ENCODE data around the gene MSLN. TPM values are rescaled to one million over a fixed set of nuclear protein-coding genes. Genes with fewer than 3 reads are reported as not detected.
"Not testable (repeated sequence)": the region's sequence is repeated elsewhere in the genome, so short reads cannot be mapped to it uniquely, and the experiment has no call there.

MSLN gene
- total and polyA plus RNA-seq, 4 donors = 0.33 to 2.1 (median 1.0) TPM

DNA sequence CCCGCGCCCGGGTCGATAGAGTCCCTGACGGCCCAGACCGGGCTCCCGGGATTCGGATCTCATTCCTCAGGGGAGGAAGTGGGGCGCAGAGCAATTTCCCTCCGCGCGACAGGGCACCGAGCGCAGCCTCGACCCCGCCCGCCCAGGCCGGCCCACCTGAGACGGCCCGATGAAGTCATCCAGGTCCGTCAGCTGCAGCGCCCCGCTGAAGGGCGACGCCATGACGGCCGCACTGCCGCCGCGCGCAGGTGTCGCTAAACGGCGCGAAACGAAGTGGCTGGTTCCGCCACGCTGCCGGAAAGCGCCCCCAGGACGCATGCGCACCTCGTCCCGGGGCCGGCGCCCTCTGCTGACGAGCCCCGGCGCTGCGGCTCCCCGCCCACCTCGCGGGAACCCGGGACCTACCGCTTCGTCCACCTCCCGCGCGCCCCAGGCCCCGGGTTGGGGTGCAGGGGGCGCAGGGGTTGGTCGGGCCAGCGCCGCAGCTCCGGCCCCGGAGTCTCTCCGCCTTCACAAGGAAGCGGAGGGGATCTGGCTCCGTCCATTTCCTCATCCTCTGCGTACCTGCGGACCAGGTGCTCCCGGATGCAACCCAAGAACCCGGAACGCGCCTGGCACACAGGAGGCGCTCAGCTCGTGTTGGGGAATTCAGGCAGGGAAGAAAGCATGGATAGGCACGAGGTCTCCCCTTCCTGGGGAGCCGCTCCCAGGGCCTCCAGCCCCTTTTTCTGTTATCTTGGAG is 19.6 kb upstream of the MSLN start, which contains the start of gene CIAO3:
TSS of gene CIAO3 (minus strand) at position 234 of the 742 bp plus-strand sequence. CDS start at position 222, 12 bp downstream.
- peak; percentile 92 to 96 for DNase-seq
- 0 to 1% methylated on average over 66 to 79 of the region's 79 CpGs for WGBS, 2 donors
- no peaks in the 10 kb centered on the region for H3K4me1 ChIP-seq (ENCODE audit: control insufficient read depth in 1 of 2, insufficient read depth in 2 of 2, low read length in 2 of 2)
- no peak within 1 kb of the TSS for H3K27ac ChIP-seq (ENCODE audit: low read depth in 1 of 2, low read length in 2 of 2)
- H3K4me3 ChIP-seq (ENCODE audit: low read length in 2 of 2) = peak within 1 kb of the TSS; percentile 71 to 92
- H3K36me3 ChIP-seq (ENCODE audit: control insufficient read depth in 1 of 2, insufficient read depth in 2 of 2, low read length in 1 of 2) = no peaks in the 10 kb centered on the region
- intact Hi-C loops (cut with DNase I) = loop anchor here in 1 of 2 donors (2.0 kb wide), 1 partner anchor 20 kb away; the partner anchor contains the start of gene ANTKMT
- peak; percentile 97 for ATAC-seq (ENCODE audit: low FRiP score)
- H3K27me3 ChIP-seq (ENCODE audit: control insufficient read depth in 1 of 2, insufficient read depth in 2 of 2, low read length in 1 of 2) = no peaks in the 10 kb centered on the region
- H3K9me3 ChIP-seq (ENCODE audit: control insufficient read depth, low read length) = no peaks in the 10 kb centered on the region

DNA sequence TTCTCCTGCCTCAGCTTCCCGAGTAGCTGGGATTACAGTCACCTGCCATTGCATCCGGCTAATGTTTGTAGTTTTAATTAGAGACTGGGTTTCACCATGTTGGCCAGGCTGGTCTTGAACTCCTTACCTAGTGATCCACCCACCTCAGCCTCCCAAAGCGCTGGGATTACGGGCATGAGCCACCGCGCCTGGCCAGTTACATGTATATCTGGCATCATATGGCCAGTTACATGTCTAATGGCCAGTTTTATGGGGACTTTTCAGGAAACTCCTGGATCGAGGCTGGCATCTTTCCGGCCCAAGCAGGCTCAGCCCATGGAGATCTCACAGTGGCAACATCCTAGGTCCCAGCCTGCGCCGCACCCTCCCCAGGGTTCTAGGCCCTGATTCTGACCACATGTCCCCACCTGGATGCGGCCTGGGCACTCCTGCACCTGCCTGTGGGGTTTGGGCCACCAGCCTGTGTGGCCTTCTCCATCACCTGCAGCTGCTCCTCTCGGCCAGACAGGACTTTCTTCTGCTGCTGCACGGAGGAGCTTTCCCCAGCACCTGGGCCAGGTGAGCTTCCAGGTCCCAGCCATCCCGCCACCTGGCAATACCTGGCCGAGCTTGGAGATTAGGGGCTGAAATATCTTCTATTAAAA is 18.4 kb upstream of the MSLN start:
- intact Hi-C loops (cut with DNase I) = loop anchor here in 1 of 2 donors (2.0 kb wide), 1 partner anchor 21 kb away; the partner anchor contains the start of gene ANTKMT
- no peaks in the 10 kb centered on the region for H3K27me3 ChIP-seq (ENCODE audit: control insufficient read depth in 1 of 2, insufficient read depth in 2 of 2, low read length in 1 of 2)
- DNase-seq (no peak), ATAC-seq (ENCODE audit: low FRiP score) (no peak)
- no peaks in the 10 kb centered on the region for H3K4me1 ChIP-seq (ENCODE audit: control insufficient read depth in 1 of 2, insufficient read depth in 2 of 2, low read length in 2 of 2)
- no peak overlapping the region for H3K27ac ChIP-seq (ENCODE audit: low read depth in 1 of 2, low read length in 2 of 2)
- WGBS, 2 donors = 90 to 93% methylated on average over 15 of the region's 15 CpGs
- no peaks in the 10 kb centered on the region for H3K36me3 ChIP-seq (ENCODE audit: control insufficient read depth in 1 of 2, insufficient read depth in 2 of 2, low read length in 1 of 2)
- no peaks in the 10 kb centered on the region for H3K9me3 ChIP-seq (ENCODE audit: control insufficient read depth, low read length)
- H3K4me3 ChIP-seq (ENCODE audit: low read length in 2 of 2) = no peak overlapping the region

DNA sequence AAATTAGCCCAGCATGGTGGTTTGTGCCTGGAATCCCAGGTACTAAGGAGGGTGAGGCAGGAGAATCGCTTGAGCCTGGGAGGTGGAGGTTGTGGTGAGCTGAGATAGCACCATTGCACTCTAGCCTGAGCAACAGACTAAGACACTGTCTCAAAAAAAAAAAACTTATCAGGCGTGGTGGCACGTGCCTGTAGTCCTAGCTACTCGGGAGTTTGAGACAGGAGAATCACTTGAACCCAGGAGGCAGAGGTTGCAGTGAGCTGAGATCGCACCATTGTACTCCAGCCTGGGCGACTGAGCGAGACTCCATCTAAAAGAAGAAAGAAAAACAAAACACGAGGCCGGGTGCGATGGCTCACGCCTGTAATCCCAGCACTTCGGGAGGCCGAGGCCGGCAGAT is 17.6 kb upstream of the MSLN start:
- ATAC-seq (ENCODE audit: low FRiP score); H3K27ac ChIP-seq (ENCODE audit: low read depth in 1 of 2, low read length in 2 of 2); H3K4me3 ChIP-seq (ENCODE audit: low read length in 2 of 2); H3K27me3 ChIP-seq (ENCODE audit: control insufficient read depth in 1 of 2, insufficient read depth in 2 of 2, low read length in 1 of 2); DNase-seq; intact Hi-C loops (cut with DNase I); H3K36me3 ChIP-seq (ENCODE audit: control insufficient read depth in 1 of 2, insufficient read depth in 2 of 2, low read length in 1 of 2); H3K9me3 ChIP-seq (ENCODE audit: control insufficient read depth, low read length); H3K4me1 ChIP-seq (ENCODE audit: control insufficient read depth in 1 of 2, insufficient read depth in 2 of 2, low read length in 2 of 2): not testable (repeated sequence)
- 72 to 75% methylated on average over 14 of the region's 14 CpGs for WGBS, 2 donors

DNA sequence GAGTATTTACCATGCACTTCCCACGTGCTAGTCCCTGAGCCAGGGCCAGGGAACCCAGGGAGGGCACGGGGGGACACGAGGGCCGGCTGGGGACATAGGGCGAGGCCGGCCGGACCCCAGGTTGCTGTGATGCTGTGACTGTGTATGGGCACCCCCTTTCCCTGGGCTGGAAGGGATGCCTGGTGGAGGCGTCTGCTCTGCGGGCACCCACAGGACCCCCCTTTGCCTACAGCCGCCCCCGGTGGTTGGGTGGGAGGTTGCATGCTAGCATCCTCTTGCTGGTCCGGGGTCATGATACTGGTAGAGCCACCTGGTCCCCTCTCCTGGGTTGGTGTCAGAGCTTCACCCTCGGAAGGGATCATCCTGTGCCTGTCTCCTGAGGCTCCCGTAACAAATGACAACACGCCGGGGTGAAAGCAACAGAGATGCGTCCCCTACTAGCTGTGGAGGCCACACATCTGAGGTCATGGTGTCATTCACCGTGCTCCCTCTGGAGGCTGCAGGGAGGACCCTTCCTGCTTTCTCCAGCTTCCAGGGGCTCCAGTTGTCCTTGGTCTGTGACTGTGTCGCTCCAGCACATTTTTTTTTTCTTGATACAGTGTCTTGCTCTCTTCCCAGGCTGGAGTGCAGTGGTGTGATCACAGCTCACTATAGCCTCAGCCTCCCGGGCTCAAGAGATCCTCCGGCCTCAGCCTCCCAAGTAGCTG is 16.6 kb upstream of the MSLN start:
- H3K9me3 ChIP-seq (ENCODE audit: control insufficient read depth, low read length) = no peaks in the 10 kb centered on the region
- no peaks in the 10 kb centered on the region for H3K4me1 ChIP-seq (ENCODE audit: control insufficient read depth in 1 of 2, insufficient read depth in 2 of 2, low read length in 2 of 2)
- H3K36me3 ChIP-seq (ENCODE audit: control insufficient read depth in 1 of 2, insufficient read depth in 2 of 2, low read length in 1 of 2) = no peaks in the 10 kb centered on the region
- ATAC-seq (ENCODE audit: low FRiP score) (no peak), DNase-seq (no peak)
- WGBS, 2 donors = 79% methylated on average over 21 of the region's 21 CpGs
- intact Hi-C loops (cut with DNase I) = no loop called here
- no peaks in the 10 kb centered on the region for H3K27me3 ChIP-seq (ENCODE audit: control insufficient read depth in 1 of 2, insufficient read depth in 2 of 2, low read length in 1 of 2)
- H3K27ac ChIP-seq (ENCODE audit: low read depth in 1 of 2, low read length in 2 of 2) = no peak overlapping the region
- no peak overlapping the region for H3K4me3 ChIP-seq (ENCODE audit: low read length in 2 of 2)

DNA sequence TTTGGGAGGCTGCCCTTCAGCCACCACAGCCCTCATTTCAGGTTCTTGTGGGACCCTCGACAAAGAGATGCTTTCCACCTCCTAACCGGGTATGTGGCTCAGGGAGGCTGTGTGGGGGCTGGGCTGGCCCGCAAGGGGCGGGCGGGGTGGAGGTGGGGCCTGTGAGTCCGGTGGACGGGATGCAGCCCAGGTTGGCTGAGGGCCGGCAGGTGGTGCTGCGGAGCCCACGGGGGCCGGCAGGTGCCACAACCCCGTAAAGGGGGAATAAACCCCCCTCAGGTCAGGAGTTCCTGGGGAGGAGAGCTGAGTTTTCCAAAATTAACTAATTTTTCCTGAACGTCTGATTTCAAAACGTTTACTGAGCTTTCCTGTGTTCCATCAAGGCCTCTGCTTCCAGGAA is 14.8 kb upstream of the MSLN start:
- 11 to 13% methylated on average over 14 of the region's 14 CpGs for WGBS, 2 donors
- no peak for DNase-seq

DNA sequence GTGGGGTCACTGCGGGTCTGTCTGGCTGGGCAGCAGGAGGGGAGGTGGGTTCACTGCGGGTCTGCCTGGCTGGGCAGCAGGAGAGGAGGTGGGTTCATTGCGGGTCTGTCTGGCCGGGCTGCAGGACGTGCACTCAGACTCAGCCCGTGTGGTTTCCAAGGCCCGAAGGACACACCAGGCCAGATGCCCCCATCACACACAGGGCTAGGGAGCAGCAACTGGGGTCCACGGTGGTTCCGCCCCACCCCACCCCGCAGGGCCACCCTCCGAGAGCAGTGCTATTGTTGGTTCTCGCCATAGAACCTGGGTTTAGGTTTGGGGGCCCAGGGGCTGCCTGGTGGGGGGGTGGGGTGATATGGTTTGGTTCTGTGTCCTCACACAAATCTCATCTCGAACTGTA is 13.9 kb upstream of the MSLN start:
- intact Hi-C loops (cut with DNase I) = no loop called here
- H3K9me3 ChIP-seq (ENCODE audit: control insufficient read depth, low read length) = no peaks in the 10 kb centered on the region
- ATAC-seq (ENCODE audit: low FRiP score) = no peak
- no peak overlapping the region for H3K27ac ChIP-seq (ENCODE audit: low read depth in 1 of 2, low read length in 2 of 2)
- H3K4me1 ChIP-seq (ENCODE audit: control insufficient read depth in 1 of 2, insufficient read depth in 2 of 2, low read length in 2 of 2) = no peaks in the 10 kb centered on the region
- no peak for DNase-seq
- no peak overlapping the region for H3K4me3 ChIP-seq (ENCODE audit: low read length in 2 of 2)
- H3K36me3 ChIP-seq (ENCODE audit: control insufficient read depth in 1 of 2, insufficient read depth in 2 of 2, low read length in 1 of 2) = no peaks in the 10 kb centered on the region
- WGBS, 2 donors = 82 to 85% methylated on average over 13 of the region's 13 CpGs
- no peaks in the 10 kb centered on the region for H3K27me3 ChIP-seq (ENCODE audit: control insufficient read depth in 1 of 2, insufficient read depth in 2 of 2, low read length in 1 of 2)

More for the DNA sequence above, 14.8 kb upstream of the MSLN start:
- intact Hi-C loops (cut with DNase I) = no loop called here
- H3K36me3 ChIP-seq (ENCODE audit: control insufficient read depth in 1 of 2, insufficient read depth in 2 of 2, low read length in 1 of 2) = no peaks in the 10 kb centered on the region
- no peaks in the 10 kb centered on the region for H3K4me1 ChIP-seq (ENCODE audit: control insufficient read depth in 1 of 2, insufficient read depth in 2 of 2, low read length in 2 of 2)
- no peaks in the 10 kb centered on the region for H3K9me3 ChIP-seq (ENCODE audit: control insufficient read depth, low read length)
- no peak overlapping the region for H3K4me3 ChIP-seq (ENCODE audit: low read length in 2 of 2)
- H3K27me3 ChIP-seq (ENCODE audit: control insufficient read depth in 1 of 2, insufficient read depth in 2 of 2, low read length in 1 of 2) = no peaks in the 10 kb centered on the region
- no peak overlapping the region for H3K27ac ChIP-seq (ENCODE audit: low read depth in 1 of 2, low read length in 2 of 2)
- ATAC-seq (ENCODE audit: low FRiP score) = no peak

DNA sequence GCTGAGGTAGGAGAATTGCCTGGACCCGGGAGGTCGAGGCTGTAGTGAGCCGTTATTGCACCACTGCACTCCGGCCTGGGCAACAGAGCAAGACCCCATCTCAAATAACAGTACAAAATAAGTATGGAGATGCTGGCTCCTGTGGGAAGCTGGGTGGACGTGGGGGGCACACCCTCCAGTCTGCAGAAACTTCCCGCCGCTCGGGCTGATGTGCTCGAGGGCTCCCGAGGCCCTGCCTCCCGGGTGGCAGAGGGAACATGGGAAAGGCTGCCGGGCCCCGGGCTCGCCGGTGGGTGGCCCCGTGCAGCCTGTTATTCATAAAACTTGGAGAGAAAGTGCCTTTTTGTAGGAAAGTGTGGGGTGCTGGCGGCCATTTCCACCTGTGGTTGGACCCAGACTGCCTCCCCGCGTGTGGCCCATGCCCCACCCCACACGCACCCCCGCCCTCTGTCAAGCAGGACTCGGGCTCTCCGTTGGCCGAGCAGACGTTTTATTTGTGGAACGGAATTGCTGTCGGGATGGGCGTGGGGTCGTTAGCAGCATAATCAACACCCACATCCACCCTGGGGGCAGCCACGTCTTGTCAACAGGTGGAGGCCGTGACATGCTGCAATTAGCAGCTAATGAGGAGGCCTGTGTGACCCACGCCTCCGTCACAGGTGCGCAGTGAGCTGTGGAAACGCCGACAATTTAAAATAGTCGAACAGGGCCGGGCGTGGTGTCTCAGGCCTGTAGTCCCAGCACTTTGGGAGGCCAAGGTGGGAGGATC is 12.4 kb upstream of the MSLN start:
- Histone ChIP-seq H3K9me3 (ENCODE audit: control insufficient read depth, low read length) (no peaks in the 10 kb centered on the region), H3K27me3 (ENCODE audit: control insufficient read depth in 1 of 2, insufficient read depth in 2 of 2, low read length in 1 of 2) (no peaks in the 10 kb centered on the region), H3K27ac (ENCODE audit: low read depth in 1 of 2, low read length in 2 of 2) (no peak overlapping the region), H3K4me3 (ENCODE audit: low read length in 2 of 2) (no peak overlapping the region), H3K36me3 (ENCODE audit: control insufficient read depth in 1 of 2, insufficient read depth in 2 of 2, low read length in 1 of 2) (no peaks in the 10 kb centered on the region), H3K4me1 (ENCODE audit: control insufficient read depth in 1 of 2, insufficient read depth in 2 of 2, low read length in 2 of 2) (no peaks in the 10 kb centered on the region)
- DNase-seq (no peak), ATAC-seq (ENCODE audit: low FRiP score) (no peak)
- WGBS, 2 donors = 88 to 89% methylated on average over 38 to 39 of the region's 39 CpGs
- intact Hi-C loops (cut with DNase I) = no loop called here

DNA sequence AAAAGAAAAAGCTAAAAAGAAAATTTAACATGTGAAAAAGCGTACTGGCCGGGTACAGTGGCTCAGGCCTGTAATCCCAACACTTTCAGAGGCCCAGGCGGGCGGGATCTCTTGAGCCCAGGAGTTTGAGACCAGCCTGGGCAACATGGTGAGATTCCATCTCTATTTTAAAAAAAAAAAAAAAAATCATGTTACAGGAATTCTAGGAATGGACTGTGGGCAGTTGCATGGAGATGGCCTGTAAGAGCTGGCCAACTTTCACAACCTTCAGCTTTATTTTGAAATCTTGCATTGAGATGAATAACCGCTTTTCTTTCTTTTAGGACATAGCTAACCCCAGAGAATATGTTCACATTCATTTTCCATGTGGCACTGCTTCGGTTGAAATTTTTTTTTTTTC is 11.5 kb upstream of the MSLN start:
- Histone ChIP-seq H3K9me3 (ENCODE audit: control insufficient read depth, low read length) (no peaks in the 10 kb centered on the region), H3K4me3 (ENCODE audit: low read length in 2 of 2) (no peak overlapping the region), H3K27me3 (ENCODE audit: control insufficient read depth in 1 of 2, insufficient read depth in 2 of 2, low read length in 1 of 2) (no peaks in the 10 kb centered on the region), H3K4me1 (ENCODE audit: control insufficient read depth in 1 of 2, insufficient read depth in 2 of 2, low read length in 2 of 2) (no peaks in the 10 kb centered on the region), H3K27ac (ENCODE audit: low read depth in 1 of 2, low read length in 2 of 2) (no peak overlapping the region), H3K36me3 (ENCODE audit: control insufficient read depth in 1 of 2, insufficient read depth in 2 of 2, low read length in 1 of 2) (no peaks in the 10 kb centered on the region)
- 51 to 61% methylated on average over 6 of the region's 6 CpGs for WGBS, 2 donors
- ATAC-seq (ENCODE audit: low FRiP score) (no peak), DNase-seq (no peak)
- intact Hi-C loops (cut with DNase I) = no loop called here
